Stimulated activated CD4-positive, alpha-beta T cell treated with anti-CD3 and anti-CD28 coated beads, Interleukin-1b, Interleukin-23, amount 100 ng/mL, for 4 hours (primary cell): Measurements from ENCODE around the gene CCL18.
"Not testable (repeated sequence)": the region's sequence is repeated elsewhere in the genome, so short reads cannot be mapped to it uniquely, and the experiment has no call there.

Experiments
- DNase-seq, 2 donors: peaks; one replicate each; pipeline ENCODE4 v3.0.0-alpha.2; 2020; ENCODE audit warnings: low read depth in 2 of 2

Gene CCL18

GRCh38 chr17:36104246-36104645, 40.2 kb downstream of the CCL18 start:
- DNase-seq: not testable (repeated sequence)

- DNase-seq: no peak
Measured at GRCh38 chr17:36104701-36105181, 40.7 kb downstream of the CCL18 start.

- no peak for DNase-seq
Measured at GRCh38 chr17:36105781-36106492, 41.9 kb downstream of the CCL18 start.

GRCh38 chr17:36106493-36106835, 42.4 kb downstream of the CCL18 start:
- no peak for DNase-seq

GRCh38 chr17:36107660-36108059, 43.6 kb downstream of the CCL18 start:
- no peak for DNase-seq

GRCh38 chr17:36108265-36108664, 44.2 kb downstream of the CCL18 start:
- DNase-seq: not testable (repeated sequence)

GRCh38 chr17:36111068-36111490, 47.0 kb downstream of the CCL18 start:
- DNase-seq: no peak

- DNase-seq: no peak
Measured at GRCh38 chr17:36112572-36112971, 48.5 kb downstream of the CCL18 start.

GRCh38 chr17:36113131-36113530, 49.1 kb downstream of the CCL18 start:
- not testable (repeated sequence) for DNase-seq

GRCh38 chr17:36114971-36115648, 51.0 kb downstream of the CCL18 start:
- not testable (repeated sequence) for DNase-seq

GRCh38 chr17:36115649-36115977, 51.5 kb downstream of the CCL18 start:
- not testable (repeated sequence) for DNase-seq

GRCh38 chr17:36117505-36118382, 53.7 kb downstream of the CCL18 start:
- DNase-seq: no peak

- DNase-seq: no peak
Measured at GRCh38 chr17:36118477-36119353, 54.6 kb downstream of the CCL18 start.

- no peak for DNase-seq
Measured at GRCh38 chr17:36120221-36120620, 56.1 kb downstream of the CCL18 start.

GRCh38 chr17:36121099-36121498, 57.0 kb downstream of the CCL18 start:
- DNase-seq: not testable (repeated sequence)
